A549 (cell line): Measurements from ENCODE around the gene VWCE.

Experiments
- EHF ChIP-seq: fragments of 250-450 bp; sonication (Bioruptor Pico); IDR thresholded peaks from 2 replicates; pipeline ENCODE4 v1.5.0; 2020; ENCODE audit warnings: mild to moderate bottlenecking
- ELK1 ChIP-seq: fragments of 150-350 bp; IDR thresholded peaks from 2 replicates; pipeline ENCODE4 v1.6.1; 2014; ENCODE audit warnings: low read depth, mild to moderate bottlenecking, low read length
- HOXB5 ChIP-seq: fragments of 250-450 bp; sonication (Bioruptor Pico); IDR thresholded peaks from 2 replicates; pipeline ENCODE4 v1.5.0; 2020; ENCODE audit warnings: mild to moderate bottlenecking, moderate library complexity
- MYC ChIP-seq: IDR thresholded peaks from 2 replicates; pipeline ENCODE4 v1.6.1; 2012; ENCODE audit warnings: mild to moderate bottlenecking, inconsistent platforms, low read length, improper control_type of control experiment, borderline replicate concordance
- POLR2A ChIP-seq: IDR thresholded peaks from 2 replicates; pipeline ENCODE4 v1.6.1; 2012; ENCODE audit warnings: mild to moderate bottlenecking, low read length
- RFX5 ChIP-seq: fragments of 450-650 bp; IDR thresholded peaks from 2 replicates; pipeline ENCODE4 v1.7.1; 2014; ENCODE audit warnings: antibody characterized with exemption, mild to moderate bottlenecking, moderate library complexity
- TF ChIP-seq, protein P1 (sequence below): fragments of >200 bp; sonication (Bioruptor Twin); formaldehyde crosslinking; IDR thresholded peaks from 3 replicates; pipeline ENCODE4 v1.5.1; 2016
- TF ChIP-seq, protein P2 (sequence below): IDR thresholded peaks from 2 replicates; pipeline ENCODE4 v1.6.1; 2012

- TF ChIP-seq ELK1: no peak
- TF ChIP-seq, protein P1, sequence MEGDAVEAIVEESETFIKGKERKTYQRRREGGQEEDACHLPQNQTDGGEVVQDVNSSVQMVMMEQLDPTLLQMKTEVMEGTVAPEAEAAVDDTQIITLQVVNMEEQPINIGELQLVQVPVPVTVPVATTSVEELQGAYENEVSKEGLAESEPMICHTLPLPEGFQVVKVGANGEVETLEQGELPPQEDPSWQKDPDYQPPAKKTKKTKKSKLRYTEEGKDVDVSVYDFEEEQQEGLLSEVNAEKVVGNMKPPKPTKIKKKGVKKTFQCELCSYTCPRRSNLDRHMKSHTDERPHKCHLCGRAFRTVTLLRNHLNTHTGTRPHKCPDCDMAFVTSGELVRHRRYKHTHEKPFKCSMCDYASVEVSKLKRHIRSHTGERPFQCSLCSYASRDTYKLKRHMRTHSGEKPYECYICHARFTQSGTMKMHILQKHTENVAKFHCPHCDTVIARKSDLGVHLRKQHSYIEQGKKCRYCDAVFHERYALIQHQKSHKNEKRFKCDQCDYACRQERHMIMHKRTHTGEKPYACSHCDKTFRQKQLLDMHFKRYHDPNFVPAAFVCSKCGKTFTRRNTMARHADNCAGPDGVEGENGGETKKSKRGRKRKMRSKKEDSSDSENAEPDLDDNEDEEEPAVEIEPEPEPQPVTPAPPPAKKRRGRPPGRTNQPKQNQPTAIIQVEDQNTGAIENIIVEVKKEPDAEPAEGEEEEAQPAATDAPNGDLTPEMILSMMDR: no peak
- no peak for TF ChIP-seq RFX5
- TF ChIP-seq POLR2A: no peak
- TF ChIP-seq, protein P2, sequence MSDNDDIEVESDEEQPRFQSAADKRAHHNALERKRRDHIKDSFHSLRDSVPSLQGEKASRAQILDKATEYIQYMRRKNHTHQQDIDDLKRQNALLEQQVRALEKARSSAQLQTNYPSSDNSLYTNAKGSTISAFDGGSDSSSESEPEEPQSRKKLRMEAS: no peak
- no peak for TF ChIP-seq EHF (CRISPR knock-in tag)
- no peak for TF ChIP-seq HOXB5 (CRISPR knock-in tag)
- no peak for TF ChIP-seq MYC
Measured at GRCh38 chr11:61275191-61275590, 19.9 kb downstream of the VWCE start.
